ENCODE results near the gene AFTPH. TPM values are rescaled to one million over a fixed set of nuclear protein-coding genes. Genes with fewer than 3 reads are reported as not detected.

Gene AFTPH
- total RNA-seq, 1 experiment from 2014 or later: 40.5 TPM

GRCh38 chr2:64574871-64575270 is 50.7 kb downstream of the AFTPH start:
- Histone ChIP-seq H3K4me1 (replicated peaks; ENCODE audit: insufficient read depth) (no peaks in the 10 kb centered on the region), H2AFZ (no peak overlapping the region), H3K27me3 (ENCODE audit: insufficient read depth, low read depth) (no peaks in the 10 kb centered on the region), H3K79me2 (ENCODE audit: low read depth) (no peaks in the 10 kb centered on the region), H3K9me3 (ENCODE audit: insufficient read depth, low read depth) (no peaks in the 10 kb centered on the region), H3K27ac (no peak overlapping the region), H3K4me2 (no peak overlapping the region), H3K36me3 (ENCODE audit: low read depth) (peaks cover 41% of the 10 kb centered on the region), H3F3A (ENCODE audit: insufficient read depth, low read depth) (no peaks in the 10 kb centered on the region; the same call in 1 of the 2 replicates), H4K20me1 (ENCODE audit: insufficient read depth) (no peaks in the 10 kb centered on the region), H3K9me2 (ENCODE audit: insufficient read depth) (no peaks in the 10 kb centered on the region), H3K4me3 (no peak overlapping the region)
- no peak for DNase-seq
- TF ChIP-seq EZH2 (IDR thresholded peaks at IDR 0.05; ENCODE audit: low read depth) (no peak), CTCF (conservative IDR thresholded peaks at IDR 0.05) (no peak)
- ChIA-PET CTCF (no interaction called here), POLR2A (ENCODE audit: unreplicated experiment) (interaction anchor here (0.7 kb wide), 1 partner anchor 21 kb away, joined by 5 read pairs; no protein-coding TSS in a partner anchor)
- no TSS peak for BruUV-seq (replicated peaks)
- intact Hi-C loops (cut with micrococcal nuclease; ENCODE audit: unreplicated experiment): no loop called here

- no peaks in the 10 kb centered on the region for H3K79me2 ChIP-seq (ENCODE audit: low read depth)
- H3K27ac ChIP-seq: no peak overlapping the region
- no peaks in the 10 kb centered on the region for H3K9me2 ChIP-seq (ENCODE audit: insufficient read depth)
- intact Hi-C loops (cut with micrococcal nuclease; ENCODE audit: unreplicated experiment): no loop called here
- H3K36me3 ChIP-seq (ENCODE audit: low read depth): peaks cover 30% of the 10 kb centered on the region; the same call in 1 of the 2 replicates
- no peaks in the 10 kb centered on the region for H3K4me1 ChIP-seq (replicated peaks; ENCODE audit: insufficient read depth)
- TF ChIP-seq CTCF (conservative IDR thresholded peaks at IDR 0.05) (no peak), EZH2 (IDR thresholded peaks at IDR 0.05; ENCODE audit: low read depth) (no peak)
- no peak overlapping the region for H3K4me3 ChIP-seq
- H3K9me3 ChIP-seq (ENCODE audit: insufficient read depth, low read depth): no peaks in the 10 kb centered on the region
- H3K27me3 ChIP-seq (ENCODE audit: insufficient read depth, low read depth): no peaks in the 10 kb centered on the region
- no peak for DNase-seq
- peaks cover 3% of the 10 kb centered on the region; the same call in 1 of the 2 replicates for H3F3A ChIP-seq (ENCODE audit: insufficient read depth, low read depth)
- BruUV-seq (replicated peaks): no TSS peak
- H4K20me1 ChIP-seq (ENCODE audit: insufficient read depth): no peaks in the 10 kb centered on the region
- ChIA-PET CTCF (interaction anchor here (0.6 kb wide), 1 partner anchor 26 kb away, joined by 8 read pairs; no protein-coding TSS in a partner anchor), POLR2A (ENCODE audit: unreplicated experiment) (interaction anchor here (0.6 kb wide), 1 partner anchor 145 kb away, joined by 5 read pairs; no protein-coding TSS in a partner anchor)
- no peak overlapping the region for H3K4me2 ChIP-seq
- no peak overlapping the region for H2AFZ ChIP-seq
These were observed 56.9 kb downstream of the AFTPH start for GRCh38 chr2:64581018-64581417.

GRCh38 chr2:64581777-64582539 is 57.8 kb downstream of the AFTPH start:
- peaks cover 4% of the 10 kb centered on the region; the same call in 1 of the 2 replicates for H3F3A ChIP-seq (ENCODE audit: insufficient read depth, low read depth)
- H3K9me3 ChIP-seq (ENCODE audit: insufficient read depth, low read depth): no peaks in the 10 kb centered on the region
- H3K27me3 ChIP-seq (ENCODE audit: insufficient read depth, low read depth): no peaks in the 10 kb centered on the region
- H4K20me1 ChIP-seq (ENCODE audit: insufficient read depth): no peaks in the 10 kb centered on the region
- intact Hi-C loops (cut with micrococcal nuclease; ENCODE audit: unreplicated experiment): no loop called here
- ChIA-PET CTCF (no interaction called here), POLR2A (ENCODE audit: unreplicated experiment) (no interaction called here)
- no peak overlapping the region for H3K4me2 ChIP-seq
- no peak for DNase-seq
- no peak for TF ChIP-seq CTCF (conservative IDR thresholded peaks at IDR 0.05)
- no peak for TF ChIP-seq EZH2 (IDR thresholded peaks at IDR 0.05; ENCODE audit: low read depth)
- H3K9me2 ChIP-seq (ENCODE audit: insufficient read depth): no peaks in the 10 kb centered on the region
- no peaks in the 10 kb centered on the region for H3K79me2 ChIP-seq (ENCODE audit: low read depth)
- H3K36me3 ChIP-seq (ENCODE audit: low read depth): peaks cover 30% of the 10 kb centered on the region; the same call in 1 of the 2 replicates
- H3K4me1 ChIP-seq (replicated peaks; ENCODE audit: insufficient read depth): no peaks in the 10 kb centered on the region
- no peak overlapping the region for H3K27ac ChIP-seq
- BruUV-seq (replicated peaks): no TSS peak
- no peak overlapping the region for H2AFZ ChIP-seq
- H3K4me3 ChIP-seq: no peak overlapping the region
